HEK293 (cell line): ENCODE data around the gene PTPRN2.

ENCODE experiments used
- GLI4 ChIP-seq: fragments of 450-650 bp; formaldehyde crosslinking; IDR thresholded peaks from 2 replicates; pipeline ENCODE4 v1.5.1; 2016; ENCODE audit warnings: missing biosample characterization, missing genetic modification characterization
- GLIS2 ChIP-seq: fragments of 450-650 bp; formaldehyde crosslinking; IDR thresholded peaks from 2 replicates; pipeline ENCODE4 v1.5.1; 2016; ENCODE audit warnings: missing biosample characterization, missing genetic modification characterization
- MZF1 ChIP-seq: fragments of 450-650 bp; formaldehyde crosslinking; IDR thresholded peaks from 2 replicates; pipeline ENCODE4 v1.5.1; 2017; ENCODE audit warnings: missing biosample characterization, missing genetic modification characterization, borderline replicate concordance
- PRDM1 ChIP-seq: fragments of 450-650 bp; formaldehyde crosslinking; IDR thresholded peaks from 2 replicates; pipeline ENCODE4; 2016; ENCODE audit warnings: missing biosample characterization, missing genetic modification characterization
- PRDM6 ChIP-seq: fragments of 450-650 bp; formaldehyde crosslinking; IDR thresholded peaks from 2 replicates; pipeline ENCODE4 v1.5.1; 2017; ENCODE audit warnings: missing biosample characterization, missing genetic modification characterization
- SALL2 ChIP-seq: fragments of 450-650 bp; formaldehyde crosslinking; IDR thresholded peaks from 2 replicates; pipeline ENCODE4 v1.5.0; 2017; ENCODE audit warnings: missing biosample characterization, mild to moderate bottlenecking, missing genetic modification characterization, borderline replicate concordance
- YY2 ChIP-seq: fragments of 450-650 bp; formaldehyde crosslinking; IDR thresholded peaks from 2 replicates; pipeline ENCODE4 v1.5.1; 2016; ENCODE audit warnings: missing biosample characterization, missing genetic modification characterization
- ZBTB20 ChIP-seq: fragments of 450-650 bp; formaldehyde crosslinking; IDR thresholded peaks from 2 replicates; pipeline ENCODE4 v1.5.1; 2016; ENCODE audit warnings: missing biosample characterization, missing genetic modification characterization
- ZBTB21 ChIP-seq: fragments of 450-650 bp; formaldehyde crosslinking; IDR thresholded peaks from 2 replicates; pipeline ENCODE4 v1.5.1; 2017; ENCODE audit warnings: missing biosample characterization, missing genetic modification characterization
- ZBTB7A ChIP-seq: fragments of 450-650 bp; formaldehyde crosslinking; IDR thresholded peaks from 2 replicates; pipeline ENCODE4 v1.5.1; 2016; ENCODE audit warnings: low read depth, missing biosample characterization, missing genetic modification characterization
- ZFP41 ChIP-seq: fragments of 450-650 bp; formaldehyde crosslinking; IDR thresholded peaks from 2 replicates; pipeline ENCODE4 v1.5.1; 2016; ENCODE audit warnings: missing biosample characterization, missing genetic modification characterization, borderline replicate concordance
- ZFP69B ChIP-seq: fragments of 450-650 bp; formaldehyde crosslinking; IDR thresholded peaks from 2 replicates; pipeline ENCODE4 v1.5.1; 2016; ENCODE audit warnings: missing biosample characterization, missing genetic modification characterization
- ZIC2 ChIP-seq: fragments of 450-650 bp; formaldehyde crosslinking; IDR thresholded peaks from 2 replicates; pipeline ENCODE4 v1.5.1; 2016; ENCODE audit warnings: missing biosample characterization, missing genetic modification characterization
- ZNF169 ChIP-seq: fragments of 450-650 bp; formaldehyde crosslinking; IDR thresholded peaks from 2 replicates; pipeline ENCODE4 v1.5.1; 2016; ENCODE audit warnings: missing biosample characterization, missing genetic modification characterization
- ZNF19 ChIP-seq: fragments of 450-650 bp; formaldehyde crosslinking; IDR thresholded peaks from 2 replicates; pipeline ENCODE4; 2016; ENCODE audit warnings: missing biosample characterization, missing genetic modification characterization, low read depth
- ZNF248 ChIP-seq: fragments of 450-650 bp; formaldehyde crosslinking; IDR thresholded peaks from 2 replicates; pipeline ENCODE4 v1.5.1; 2017; ENCODE audit warnings: missing biosample characterization, missing genetic modification characterization
- ZNF280D ChIP-seq: fragments of 450-650 bp; formaldehyde crosslinking; IDR thresholded peaks from 2 replicates; pipeline ENCODE4 v1.5.1; 2016; ENCODE audit warnings: missing biosample characterization, missing genetic modification characterization
- ZNF302 ChIP-seq: fragments of 450-650 bp; formaldehyde crosslinking; IDR thresholded peaks from 2 replicates; pipeline ENCODE4 v1.5.1; 2016; ENCODE audit warnings: missing biosample characterization, missing genetic modification characterization, low read depth
- ZNF354C ChIP-seq: fragments of 450-650 bp; formaldehyde crosslinking; IDR thresholded peaks from 2 replicates; pipeline ENCODE4 v1.5.1; 2016; ENCODE audit warnings: missing biosample characterization, missing genetic modification characterization, low read depth, borderline replicate concordance
- ZNF362 ChIP-seq: fragments of 450-650 bp; formaldehyde crosslinking; IDR thresholded peaks from 2 replicates; pipeline ENCODE4 v1.5.1; 2016; ENCODE audit warnings: missing biosample characterization, missing genetic modification characterization
- ZNF48 ChIP-seq: fragments of 450-650 bp; formaldehyde crosslinking; IDR thresholded peaks from 2 replicates; pipeline ENCODE4 v1.5.1; 2016; ENCODE audit warnings: missing biosample characterization, missing genetic modification characterization
- ZNF488 ChIP-seq: fragments of 450-650 bp; formaldehyde crosslinking; IDR thresholded peaks from 2 replicates; pipeline ENCODE4 v1.5.1; 2016; ENCODE audit warnings: missing biosample characterization, missing genetic modification characterization
- ZNF510 ChIP-seq: fragments of 450-650 bp; formaldehyde crosslinking; IDR thresholded peaks from 2 replicates; pipeline ENCODE4 v1.5.1; 2018; ENCODE audit warnings: mild to moderate bottlenecking, missing genetic modification characterization, missing biosample characterization; ENCODE audit not compliant: insufficient replicate concordance
- ZNF530 ChIP-seq: fragments of 450-650 bp; formaldehyde crosslinking; IDR thresholded peaks from 2 replicates; pipeline ENCODE4 v1.5.1; 2016; ENCODE audit warnings: low read depth, missing biosample characterization, missing genetic modification characterization
- ZNF555 ChIP-seq: fragments of 450-650 bp; formaldehyde crosslinking; conservative IDR thresholded peaks from 2 replicates; pipeline ENCODE4 v1.5.1; 2017; ENCODE audit warnings: missing biosample characterization, mild to moderate bottlenecking, missing genetic modification characterization, inconsistent platforms
- ZNF558 ChIP-seq: fragments of 450-650 bp; formaldehyde crosslinking; IDR thresholded peaks from 2 replicates; pipeline ENCODE4 v1.5.1; 2016; ENCODE audit warnings: missing biosample characterization, missing genetic modification characterization
- ZNF571 ChIP-seq: fragments of 450-650 bp; formaldehyde crosslinking; IDR thresholded peaks from 2 replicates; pipeline ENCODE4 v1.5.0; 2017; ENCODE audit warnings: missing biosample characterization, missing genetic modification characterization
- ZNF596 ChIP-seq: fragments of 450-650 bp; IDR thresholded peaks from 2 replicates; pipeline ENCODE4 v1.5.0; 2018; ENCODE audit warnings: missing biosample characterization, mild to moderate bottlenecking, missing genetic modification characterization, moderate library complexity
- ZNF639 ChIP-seq: fragments of 450-650 bp; formaldehyde crosslinking; IDR thresholded peaks from 2 replicates; pipeline ENCODE4 v1.5.1; 2016; ENCODE audit warnings: missing biosample characterization, missing genetic modification characterization
- ZNF645 ChIP-seq: fragments of 450-650 bp; formaldehyde crosslinking; IDR thresholded peaks from 2 replicates; pipeline ENCODE4; 2016; ENCODE audit warnings: missing biosample characterization, missing genetic modification characterization

Gene PTPRN2

GRCh38 chr7:158109364-158110033, 478.1 kb downstream of the PTPRN2 start (continued):
- no peak for TF ChIP-seq ZNF645 (tag by site-specific recombination)
- peak; percentile 42; the same call in 1 of the 2 replicates for TF ChIP-seq SALL2 (tag by site-specific recombination)
- peak; percentile 88 for TF ChIP-seq ZNF639
- no peak for TF ChIP-seq MZF1 (tag by site-specific recombination)
- no peak for TF ChIP-seq ZNF510 (tag by site-specific recombination)
- no peak for TF ChIP-seq ZNF558 (tag by site-specific recombination)
- TF ChIP-seq ZNF555 (tag by site-specific recombination) = no peak
- no peak for TF ChIP-seq ZNF354C
- no peak for TF ChIP-seq ZNF596 (tag by site-specific recombination)
- no peak for TF ChIP-seq ZNF488 (tag by site-specific recombination)
- TF ChIP-seq ZBTB7A (tag by site-specific recombination) = peak; percentile 41; the same call in 1 of the 2 replicates
- no peak; the same call in 1 of the 2 replicates for TF ChIP-seq ZNF571 (tag by site-specific recombination)
- TF ChIP-seq ZNF169 (tag by site-specific recombination) = peak; percentile 89
- TF ChIP-seq GLIS2 (tag by site-specific recombination) = no peak
- TF ChIP-seq PRDM1 (tag by site-specific recombination) = no peak
- no peak for TF ChIP-seq ZNF302 (tag by site-specific recombination)
- TF ChIP-seq YY2 (tag by site-specific recombination) = 0 out of 2 replicates have a peak, but pooled peaks have one; percentile 23
- no peak for TF ChIP-seq ZIC2 (tag by site-specific recombination)
- TF ChIP-seq ZFP41 (tag by site-specific recombination) = no peak
- TF ChIP-seq ZNF362 (tag by site-specific recombination) = 0 out of 2 replicates have a peak, but pooled peaks have one; percentile 33
- no peak for TF ChIP-seq ZNF19 (tag by site-specific recombination)
- no peak for TF ChIP-seq ZNF530 (tag by site-specific recombination)
- TF ChIP-seq PRDM6 (tag by site-specific recombination) = no peak
- TF ChIP-seq ZNF48 (tag by site-specific recombination) = no peak
- TF ChIP-seq ZBTB20 (tag by site-specific recombination) = no peak
- peak; percentile 61; the same call in 1 of the 2 replicates for TF ChIP-seq ZNF248 (tag by site-specific recombination)
- no peak for TF ChIP-seq ZFP69B
- peak; percentile 99 for TF ChIP-seq ZBTB21 (tag by site-specific recombination)
- TF ChIP-seq GLI4 = no peak; the same call in 1 of the 2 replicates
- TF ChIP-seq ZNF280D (tag by site-specific recombination) = peak; percentile 96
